Esophagus mucosa (tissue), 1 donor: Measurements from ENCODE around the gene GJB3. TPM values are rescaled to one million over a fixed set of nuclear protein-coding genes. Genes with fewer than 3 reads are reported as not detected.
"Not testable (repeated sequence)": the region's sequence is repeated elsewhere in the genome, so short reads cannot be mapped to it uniquely, and the experiment has no call there.

Source experiments
- ATAC-seq: fragments of 200-7000 bp; cut with Tn5 transposase; one replicate; pipeline ENCODE4 v1.9.1; 2020
- total RNA-seq: library from RNA; stranded (reverse); gene quantifications from one replicate; pipeline ENCODE4 v1.2.4, GENCODE V29; 2023
- donor health status: DM: yes; HTN: yes; CAD: no.

Gene GJB3
- total RNA-seq, 1 donor from 2014 or later = 61.7 TPM

- peak; percentile 63 for ATAC-seq
These were observed 5.7 kb downstream of the GJB3 start for GRCh38 chr1:34786521-34787325.

GRCh38 chr1:34787461-34788420 is 6.7 kb downstream of the GJB3 start:
- no peak for ATAC-seq

- ATAC-seq = no peak
These were observed 10.0 kb downstream of the GJB3 start for GRCh38 chr1:34790985-34791384.

GRCh38 chr1:34792424-34792823 is 11.4 kb downstream of the GJB3 start:
- no peak for ATAC-seq

- no peak for ATAC-seq
These were observed 12.1 kb downstream of the GJB3 start, which contains the start of gene GJA4 for GRCh38 chr1:34792868-34793727. Gene GJA4, plus strand, starts transcription at chr1:34792999. Its CDS starts 1,215 bp downstream, at chr1:34794214.

GRCh38 chr1:34794001-34794789 is 13.2 kb downstream of the GJB3 start:
- ATAC-seq = peak; percentile 67

- no peak for ATAC-seq
These were observed 13.8 kb downstream of the GJB3 start for GRCh38 chr1:34794790-34795180.

- ATAC-seq = no peak
These were observed 14.9 kb downstream of the GJB3 start for GRCh38 chr1:34795916-34796315.

- ATAC-seq = no peak
These were observed 16.0 kb downstream of the GJB3 start for GRCh38 chr1:34796990-34797389.

- no peak for ATAC-seq
These were observed 19.2 kb downstream of the GJB3 start for GRCh38 chr1:34800214-34800613.

- ATAC-seq = no peak
These were observed 22.8 kb downstream of the GJB3 start for GRCh38 chr1:34803770-34804169.

- ATAC-seq = no peak
These were observed 25.4 kb downstream of the GJB3 start for GRCh38 chr1:34806396-34806795.

- ATAC-seq = no peak
These were observed 27.2 kb downstream of the GJB3 start for GRCh38 chr1:34808051-34808810.

GRCh38 chr1:34810781-34811180 is 29.8 kb downstream of the GJB3 start:
- ATAC-seq = not testable (repeated sequence)

GRCh38 chr1:34816332-34816731 is 35.3 kb downstream of the GJB3 start:
- ATAC-seq = no peak

GRCh38 chr1:34816778-34817177 is 35.8 kb downstream of the GJB3 start:
- no peak for ATAC-seq

GRCh38 chr1:34818862-34819261 is 37.8 kb downstream of the GJB3 start:
- not testable (repeated sequence) for ATAC-seq

GRCh38 chr1:34822202-34822601 is 41.2 kb downstream of the GJB3 start:
- no peak for ATAC-seq

GRCh38 chr1:34824817-34825454 is 43.9 kb downstream of the GJB3 start:
- no peak for ATAC-seq

- no peak for ATAC-seq
These were observed 44.6 kb downstream of the GJB3 start for GRCh38 chr1:34825455-34826091.
